CD14-positive monocyte (primary cell): ENCODE data around the gene NR3C1. TPM values are rescaled to one million over a fixed set of nuclear protein-coding genes. Genes with fewer than 3 reads are reported as not detected.

ENCODE experiments used
- DNase-seq, 3 donors: peaks; one replicate each; pipeline ENCODE4 v3.0.0-alpha.2; 2011 to 2022
- H2AFZ ChIP-seq: 2 replicates; pipeline ENCODE4 v1.6.0; 2012; ENCODE audit warnings: mild to moderate bottlenecking, low read depth, low read length, inconsistent platforms; ENCODE audit not compliant: insufficient read depth, poor library complexity, severe bottlenecking
- H3K27ac ChIP-seq, 2 donors: 1 replicate in 1 of 2; 2 replicates in 1 of 2; pipeline ENCODE4 v1.5.1; 2012 to 2013; ENCODE audit warnings: low read length in 2 of 2, control low read depth in 1 of 2, inconsistent platforms in 1 of 2, low read depth in 1 of 2, mild to moderate bottlenecking in 1 of 2
- H3K27me3 ChIP-seq, 2 donors: one replicate each; pipeline versions ENCODE4 v1.6.0 to v1.6.1; 2011 to 2013; ENCODE audit warnings: low read length in 2 of 2; ENCODE audit not compliant: control insufficient read depth in 2 of 2, insufficient read depth in 2 of 2
- H3K36me3 ChIP-seq, 2 donors: replicated peaks in 1 of 2; 1 replicate in 1 of 2; 2 replicates in 1 of 2; pipeline versions ENCODE4 v1.5.1 to v1.6.1; 2012 to 2013; ENCODE audit warnings: low read length in 2 of 2, control low read depth in 1 of 2, inconsistent platforms in 1 of 2, mild to moderate bottlenecking in 1 of 2; ENCODE audit not compliant: insufficient read depth in 2 of 2, control insufficient read depth in 1 of 2
- H3K4me1 ChIP-seq, 2 donors: 1 replicate in 1 of 2; 2 replicates in 1 of 2; pipeline versions ENCODE4 v1.5.1 to v1.6.1; 2012 to 2013; ENCODE audit warnings: low read length in 2 of 2, control low read depth in 1 of 2, inconsistent platforms in 1 of 2, mild to moderate bottlenecking in 1 of 2, moderate library complexity in 1 of 2; ENCODE audit not compliant: insufficient read depth in 2 of 2, control insufficient read depth in 1 of 2
- H3K4me2 ChIP-seq: replicated peaks from 2 replicates; pipeline ENCODE3; 2012; ENCODE audit warnings: low read length, moderate library complexity, mild to moderate bottlenecking; ENCODE audit not compliant: poor library complexity, severe bottlenecking; ENCODE audit errors: extremely low read depth
- H3K4me3 ChIP-seq, 3 experiments: fragments of 200-600 bp in 1 of 3; sonication (generic) in 1 of 3; replicated peaks in 1 of 3; 1 replicate in 2 of 3; 2 replicates in 1 of 3; pipeline ENCODE4 v1.5.1; 2011 to 2013; ENCODE audit warnings: low read length in 3 of 3, mild to moderate bottlenecking in 3 of 3, control low read depth in 2 of 3, low read depth in 2 of 3, inconsistent platforms in 1 of 3, moderate library complexity in 1 of 3
- H3K79me2 ChIP-seq: 2 replicates; pipeline ENCODE4 v1.6.0; 2012; ENCODE audit warnings: mild to moderate bottlenecking, control low read depth, inconsistent platforms, low read length, moderate library complexity; ENCODE audit not compliant: insufficient read depth
- H3K9ac ChIP-seq: 2 replicates; pipeline ENCODE4 v1.6.0; 2017; ENCODE audit warnings: low read length, mild to moderate bottlenecking; ENCODE audit not compliant: insufficient read depth, poor library complexity, severe bottlenecking
- H3K9me3 ChIP-seq, 2 donors: replicated peaks in 1 of 2; 1 replicate in 1 of 2; 2 replicates in 1 of 2; pipeline versions ENCODE4 v1.5.1 to v1.6.1; 2012 to 2013; ENCODE audit warnings: low read length in 2 of 2, control low read depth in 1 of 2; ENCODE audit not compliant: control insufficient read depth in 1 of 2, insufficient read depth in 1 of 2
- H4K20me1 ChIP-seq: 2 replicates; pipeline ENCODE4 v1.6.0; 2012; ENCODE audit warnings: mild to moderate bottlenecking, low read length, control low read depth, moderate library complexity; ENCODE audit not compliant: insufficient read depth
- H3K27ac Mint-ChIP-seq, 7 donors: one replicate each; pipeline ENCODE4 v1.8.0; 2020; ENCODE audit warnings: mild to moderate bottlenecking in 7 of 7, mixed read lengths in 7 of 7, moderate library complexity in 6 of 7, inconsistent platforms in 2 of 7
- H3K27me3 Mint-ChIP-seq, 3 donors: one replicate each; pipeline ENCODE4 v1.8.0; 2021 to 2022; ENCODE audit warnings: low read depth in 3 of 3, mild to moderate bottlenecking in 3 of 3, mixed read lengths in 3 of 3, moderate library complexity in 3 of 3, inconsistent platforms in 1 of 3
- H3K36me3 Mint-ChIP-seq, 2 donors: one replicate each; pipeline ENCODE4 v1.8.0; 2020; ENCODE audit warnings: mixed read lengths in 2 of 2, inconsistent platforms in 1 of 2, mild to moderate bottlenecking in 1 of 2
- H3K4me1 Mint-ChIP-seq: one replicate; pipeline ENCODE4 v1.8.0; 2020; ENCODE audit warnings: mild to moderate bottlenecking, mixed read lengths
- H3K4me3 Mint-ChIP-seq, 2 donors: one replicate each; pipeline ENCODE4 v1.8.0; 2020; ENCODE audit warnings: mild to moderate bottlenecking in 2 of 2, mixed read lengths in 2 of 2, moderate library complexity in 1 of 2
- H3K9me3 Mint-ChIP-seq, 7 donors: one replicate each; pipeline ENCODE4 v1.8.0; 2020 to 2022; ENCODE audit warnings: mixed read lengths in 7 of 7, mild to moderate bottlenecking in 6 of 7, moderate library complexity in 6 of 7, inconsistent platforms in 2 of 7
- CTCF ChIP-seq: fragments of 200-600 bp; IDR thresholded peaks from one replicate; pipeline ENCODE4 v1.8.0; 2022; ENCODE audit warnings: antibody characterized with exemption, mild to moderate bottlenecking
- WGBS: methylation state at CpG from one replicate; pipeline ENCODE4 v1.1.5; 2013; ENCODE audit warnings: missing lambda C conversion rate; ENCODE audit not compliant: insufficient coverage; 5-methylcytosine and 5-hydroxymethylcytosine counted together
- intact Hi-C, 2 donors: fragments of 100-400 bp; cut with micrococcal nuclease; formaldehyde crosslinking; loops; one replicate each; pipeline versions ENCODE4 v1.15.0 to v1.15.1; 2023
- polyA plus RNA-seq, 3 donors: library from polyadenylated mRNA; depleted of rRNA in 1 of 3; unstranded in 2 of 3; stranded (reverse) in 1 of 3; fragments of 300-500 nt in 2 of 3; fragments of >200 nt in 1 of 3; fragmentation: Illumina TruSeq in 2 of 3; gene quantifications; 1 replicate in 2 of 3; 2 replicates in 1 of 3; pipeline ENCODE4 v1.2.3, GENCODE V29; 2012 to 2021

NR3C1 gene
- polyA plus RNA-seq, 3 donors, result 25.4 to 82.8 (median 75.1) TPM

- Histone ChIP-seq H3K9me3 (peaks cover 3 to 12% of the 10 kb centered on the region in 2 donors), H3K4me2 (no peak overlapping the region), H4K20me1 (peaks cover 100% of the 10 kb centered on the region), H3K27me3 (no peaks in the 10 kb centered on the region), H3K4me3 (no peak overlapping the region), H3K79me2 (peaks cover 100% of the 10 kb centered on the region), H3K9ac (no peak overlapping the region), H3K36me3 (peaks cover 2 to 29% of the 10 kb centered on the region in 2 donors), H3K4me1 (peaks cover 4 to 22% of the 10 kb centered on the region in 2 donors), H2AFZ (no peak overlapping the region), H3K27ac (no peak overlapping the region)
- no peak for DNase-seq
- peaks cover 30% of the 10 kb centered on the region for H3K4me1 Mint-ChIP-seq
- peaks cover 8 to 16% (median 12%) of the 10 kb centered on the region in 7 donors for H3K9me3 Mint-ChIP-seq
- H3K27ac Mint-ChIP-seq, result no peak overlapping the region
- H3K4me3 Mint-ChIP-seq, result no peak overlapping the region
- H3K36me3 Mint-ChIP-seq, result peaks cover 25 to 38% of the 10 kb centered on the region in 2 donors
- intact Hi-C loops, result no loop called here
- TF ChIP-seq CTCF, result no peak
- no peaks in the 10 kb centered on the region for H3K27me3 Mint-ChIP-seq
These were observed 13.2 kb downstream of the NR3C1 start for GRCh38 chr5:143390258-143390657.

GRCh38 chr5:143386725-143387124 lies 16.8 kb downstream of the NR3C1 start:
- no peak overlapping the region for H3K4me3 ChIP-seq
- peaks cover 21 to 30% (median 26%) of the 10 kb centered on the region in 7 donors for H3K9me3 Mint-ChIP-seq
- no peak overlapping the region for H3K4me2 ChIP-seq
- H3K27ac ChIP-seq, result no peak overlapping the region
- TF ChIP-seq CTCF, result no peak
- peaks cover 41 to 51% of the 10 kb centered on the region in 2 donors for H3K36me3 Mint-ChIP-seq
- H3K27me3 Mint-ChIP-seq, result no peaks in the 10 kb centered on the region
- H4K20me1 ChIP-seq, result peaks cover 100% of the 10 kb centered on the region
- DNase-seq, result no peak
- peaks cover 28% of the 10 kb centered on the region for H3K4me1 Mint-ChIP-seq
- H3K4me1 ChIP-seq, result no peaks in the 10 kb centered on the region
- H3K27ac Mint-ChIP-seq, result no peak overlapping the region
- peaks cover 100% of the 10 kb centered on the region for H3K79me2 ChIP-seq
- no peak overlapping the region for H2AFZ ChIP-seq
- H3K27me3 ChIP-seq, result no peaks in the 10 kb centered on the region
- no peak overlapping the region for H3K4me3 Mint-ChIP-seq
- peaks cover 2 to 58% of the 10 kb centered on the region in 2 donors for H3K36me3 ChIP-seq
- no CpG with 5 or more reads among the region's 1 CpG for WGBS
- intact Hi-C loops, result no loop called here
- peaks cover 16 to 23% of the 10 kb centered on the region in 2 donors for H3K9me3 ChIP-seq
- no peak overlapping the region for H3K9ac ChIP-seq
